PC-9 (cell line): ENCODE data around the gene HAAO. TPM values are rescaled to one million over a fixed set of nuclear protein-coding genes. Genes with fewer than 3 reads are reported as not detected.

ENCODE experiments used
- Bru-seq: library from RNA; stranded (reverse); fragments of 400-500 nt; gene quantifications from one replicate; lab custom pipeline; 2021; lab: Mats Ljungman, UMichigan
- BruChase-seq, 2 experiments: library from RNA; stranded (reverse); fragments of 400-500 nt; gene quantifications; one replicate each; lab custom pipeline; 2021; lab: Mats Ljungman, UMichigan
- BruUV-seq: library from RNA; stranded (reverse); fragments of 400-500 nt; replicated peaks from 2 replicates; lab custom pipeline; 2021; lab: Mats Ljungman, UMichigan
- CTCF ChIA-PET: fragments of 300-600 bp; sonication (Branson Sonifier 250); formaldehyde crosslinking; loops from one replicate; lab custom pipeline; 2022; ENCODE audit warnings: antibody characterized with exemption; lab: Charles Lee
- POLR2A ChIA-PET: fragments of 300-600 bp; sonication (Branson Sonifier 250); formaldehyde crosslinking; loops from one replicate; lab custom pipeline; 2022; ENCODE audit warnings: antibody characterized with exemption; ENCODE audit not compliant: unreplicated experiment; lab: Charles Lee
- DNase-seq, 2 experiments: peaks; one replicate each; pipeline versions ENCODE4 v3.0.0 to v3.0.0-alpha.2; 2015 to 2022; ENCODE audit warnings: mixed read lengths in 1 of 2
- H2AFZ ChIP-seq: fragments of 200-600 bp; sonication (generic); 2 replicates; pipeline ENCODE4 v1.8.1; 2017; ENCODE audit warnings: antibody characterized with exemption
- H3F3A ChIP-seq: fragments of 200-600 bp; sonication (generic); 2 replicates; pipeline ENCODE4 v1.8.1; 2017; ENCODE audit warnings: antibody characterized with exemption, mild to moderate bottlenecking, low read depth; ENCODE audit not compliant: insufficient read depth
- H3K27ac ChIP-seq: fragments of 200-600 bp; sonication (generic); 2 replicates; pipeline ENCODE4 v1.6.1; 2016; ENCODE audit warnings: mixed run types
- H3K27me3 ChIP-seq: fragments of 200-600 bp; sonication (generic); 2 replicates; pipeline ENCODE4 v1.6.1; 2016; ENCODE audit warnings: low read depth, mixed run types; ENCODE audit not compliant: insufficient read depth
- H3K36me3 ChIP-seq: fragments of 200-600 bp; sonication (generic); 2 replicates; pipeline ENCODE4 v1.6.1; 2016; ENCODE audit warnings: low read depth, mixed run types
- H3K4me1 ChIP-seq: fragments of 200-600 bp; sonication (generic); replicated peaks from 2 replicates; pipeline ENCODE4 v1.6.1; 2016; ENCODE audit warnings: mixed run types; ENCODE audit not compliant: insufficient read depth
- H3K4me2 ChIP-seq: fragments of 200-600 bp; sonication (generic); 2 replicates; pipeline ENCODE4 v1.6.1; 2017; ENCODE audit warnings: mixed run types
- H3K4me3 ChIP-seq: fragments of 200-600 bp; sonication (generic); 2 replicates; pipeline ENCODE4 v1.6.1; 2016; ENCODE audit warnings: mixed run types
- H3K79me2 ChIP-seq: fragments of 200-600 bp; sonication (generic); 2 replicates; pipeline ENCODE4 v1.6.1; 2017; ENCODE audit warnings: low read depth, mixed run types
- H3K9me2 ChIP-seq: fragments of 200-600 bp; sonication (generic); 2 replicates; pipeline ENCODE4 v1.8.1; 2017; ENCODE audit warnings: mild to moderate bottlenecking; ENCODE audit not compliant: insufficient read depth
- H3K9me3 ChIP-seq: fragments of 200-600 bp; sonication (generic); 2 replicates; pipeline ENCODE4 v1.8.1; 2016; ENCODE audit warnings: low read depth; ENCODE audit not compliant: insufficient read depth
- H4K20me1 ChIP-seq: fragments of 200-600 bp; sonication (generic); 2 replicates; pipeline ENCODE4 v1.8.1; 2017; ENCODE audit not compliant: insufficient read depth
- EZH2 ChIP-seq: fragments of 200-600 bp; sonication (generic); IDR thresholded peaks from 2 replicates; pipeline ENCODE4 v1.8.0; 2017; ENCODE audit warnings: antibody characterized with exemption, low read depth
- intact Hi-C: fragments of 100-400 bp; cut with micrococcal nuclease; formaldehyde crosslinking; loops from one replicate; pipeline ENCODE4 v1.10.0; 2022; ENCODE audit not compliant: unreplicated experiment
- long read RNA-seq: library from polyadenylated mRNA; stranded (forward); transcript quantifications from one replicate; pipeline ENCODE4 v2.0.0, GENCODE V29; 2022
- total RNA-seq: library from RNA; stranded (reverse); gene quantifications from 2 replicates; pipeline ENCODE4 v1.2.3, GENCODE V29; 2021
- TF ChIP-seq, protein P1 (sequence below): fragments of 200-600 bp; sonication (generic); conservative IDR thresholded peaks from 2 replicates; pipeline ENCODE4 v1.6.1; 2017; ENCODE audit warnings: mixed run types, antibody characterized with exemption, mild to moderate bottlenecking, moderate library complexity

The HAAO gene
- total RNA-seq (0.73 TPM in 1 of 2 replicates, not detected in the other), Bru-seq, nascent RNA (percentile 8 among the genes with signal in this experiment), BruChase-seq, experiment 1, labeled RNA remaining after a 2-hour chase (percentile 11 among the genes with signal in this experiment), BruChase-seq, experiment 2, labeled RNA remaining after a 6-hour chase (percentile 8 among the genes with signal in this experiment)
- long read RNA-seq, partial matches to known transcripts, result 0 of 2 reads
- long read RNA-seq, other reads (novel, unspliced or antisense), result 1 of 2 reads

DNA sequence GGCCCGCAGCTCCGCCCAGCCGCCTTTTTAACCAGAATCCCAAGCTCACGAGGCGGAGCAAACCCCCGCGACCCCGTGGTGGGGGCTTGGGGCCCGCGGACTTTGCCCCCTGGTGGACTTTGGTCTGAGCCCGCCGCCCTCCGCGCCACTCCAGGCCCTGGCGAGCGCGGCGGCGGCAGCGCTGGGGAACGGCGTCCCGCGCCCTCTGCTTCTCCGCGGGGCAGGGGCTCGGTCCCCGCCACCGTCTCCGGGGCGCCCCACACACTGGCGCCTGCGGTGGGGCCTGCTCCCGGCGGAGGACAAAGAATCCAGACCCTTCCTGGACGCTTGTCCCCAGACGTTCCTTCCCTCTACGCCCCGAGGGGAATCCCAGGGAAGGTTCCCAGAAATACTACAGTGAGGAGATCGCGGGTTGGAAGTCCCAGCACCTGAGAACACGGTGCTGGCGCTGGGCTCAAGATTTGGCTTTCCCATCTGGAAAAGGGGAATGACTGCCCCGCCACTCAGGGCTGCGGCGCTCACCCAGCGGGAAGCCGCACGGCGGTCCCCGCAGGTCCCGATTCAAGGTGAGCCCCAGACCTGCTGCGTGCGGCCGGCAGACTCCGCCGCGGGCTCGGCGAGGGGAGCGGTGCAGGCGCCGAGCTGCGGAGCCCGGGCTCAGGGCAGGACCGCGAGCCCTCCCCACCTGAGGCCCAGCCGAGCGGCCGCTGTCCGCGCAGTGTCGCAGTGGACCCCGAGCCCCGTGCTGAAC lies at the start of gene HAAO:
Gene HAAO (minus strand): TSS at position 1 of the 751 bp plus-strand sequence. CDS start 47 bp downstream, outside the sequence.
- Histone ChIP-seq H2AFZ (no peak within 1 kb of the TSS), H3K79me2 (no peaks in the 10 kb centered on the region), H3K9me2 (no peaks in the 10 kb centered on the region), H3K36me3 (no peaks in the 10 kb centered on the region), H3K4me3 (no peak within 1 kb of the TSS), H3K4me1 (no peaks in the 10 kb centered on the region), H3K9me3 (no peaks in the 10 kb centered on the region), H3K27me3 (no peaks in the 10 kb centered on the region), H3F3A (no peaks in the 10 kb centered on the region), H3K4me2 (no peak within 1 kb of the TSS), H3K27ac (no peak within 1 kb of the TSS), H4K20me1 (no peaks in the 10 kb centered on the region)
- intact Hi-C loops, result no loop called here
- TF ChIP-seq, protein P1, sequence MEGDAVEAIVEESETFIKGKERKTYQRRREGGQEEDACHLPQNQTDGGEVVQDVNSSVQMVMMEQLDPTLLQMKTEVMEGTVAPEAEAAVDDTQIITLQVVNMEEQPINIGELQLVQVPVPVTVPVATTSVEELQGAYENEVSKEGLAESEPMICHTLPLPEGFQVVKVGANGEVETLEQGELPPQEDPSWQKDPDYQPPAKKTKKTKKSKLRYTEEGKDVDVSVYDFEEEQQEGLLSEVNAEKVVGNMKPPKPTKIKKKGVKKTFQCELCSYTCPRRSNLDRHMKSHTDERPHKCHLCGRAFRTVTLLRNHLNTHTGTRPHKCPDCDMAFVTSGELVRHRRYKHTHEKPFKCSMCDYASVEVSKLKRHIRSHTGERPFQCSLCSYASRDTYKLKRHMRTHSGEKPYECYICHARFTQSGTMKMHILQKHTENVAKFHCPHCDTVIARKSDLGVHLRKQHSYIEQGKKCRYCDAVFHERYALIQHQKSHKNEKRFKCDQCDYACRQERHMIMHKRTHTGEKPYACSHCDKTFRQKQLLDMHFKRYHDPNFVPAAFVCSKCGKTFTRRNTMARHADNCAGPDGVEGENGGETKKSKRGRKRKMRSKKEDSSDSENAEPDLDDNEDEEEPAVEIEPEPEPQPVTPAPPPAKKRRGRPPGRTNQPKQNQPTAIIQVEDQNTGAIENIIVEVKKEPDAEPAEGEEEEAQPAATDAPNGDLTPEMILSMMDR, result no peak
- no peak for TF ChIP-seq EZH2
- DNase-seq, result no peak
- ChIA-PET CTCF (no interaction called here), POLR2A (no interaction called here)
- no TSS peak for BruUV-seq

DNA sequence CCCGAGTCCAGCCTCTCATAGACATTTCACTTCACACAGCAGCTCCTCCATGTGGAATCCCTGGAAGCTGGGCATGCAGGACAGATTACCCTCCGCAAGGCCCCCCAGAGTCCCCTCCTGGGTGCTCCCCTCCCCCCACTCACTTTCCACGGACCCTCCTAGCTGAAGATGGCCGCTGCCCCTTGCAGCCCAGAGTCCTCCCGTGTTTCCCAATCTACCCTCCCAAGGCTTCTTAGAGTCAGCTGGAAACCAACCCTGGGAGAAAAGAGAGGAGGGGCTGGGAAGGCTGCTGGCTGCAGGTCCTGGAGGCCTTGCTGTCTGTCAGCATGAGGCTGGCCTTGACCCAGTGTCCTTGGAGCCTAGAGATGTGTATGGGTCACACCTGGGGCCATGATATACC lies 49.0 kb upstream of the HAAO start:
- H3K79me2 ChIP-seq, result no peaks in the 10 kb centered on the region
- no peak overlapping the region for H3K27ac ChIP-seq
- H3K36me3 ChIP-seq, result no peaks in the 10 kb centered on the region
- POLR2A ChIA-PET, result no interaction called here
- no peak for TF ChIP-seq EZH2
- TF ChIP-seq, protein P1, result no peak
- no peaks in the 10 kb centered on the region for H3K27me3 ChIP-seq
- peaks cover 11% of the 10 kb centered on the region for H3F3A ChIP-seq
- no peak overlapping the region for H3K4me2 ChIP-seq
- H2AFZ ChIP-seq, result no peak overlapping the region
- no TSS peak for BruUV-seq
- no peaks in the 10 kb centered on the region for H4K20me1 ChIP-seq
- H3K9me3 ChIP-seq, result no peaks in the 10 kb centered on the region
- CTCF ChIA-PET, result no interaction called here
- H3K4me1 ChIP-seq, result peaks cover 9% of the 10 kb centered on the region
- no peak for DNase-seq
- intact Hi-C loops, result no loop called here
- H3K9me2 ChIP-seq, result no peaks in the 10 kb centered on the region
- H3K4me3 ChIP-seq, result no peak overlapping the region

DNA sequence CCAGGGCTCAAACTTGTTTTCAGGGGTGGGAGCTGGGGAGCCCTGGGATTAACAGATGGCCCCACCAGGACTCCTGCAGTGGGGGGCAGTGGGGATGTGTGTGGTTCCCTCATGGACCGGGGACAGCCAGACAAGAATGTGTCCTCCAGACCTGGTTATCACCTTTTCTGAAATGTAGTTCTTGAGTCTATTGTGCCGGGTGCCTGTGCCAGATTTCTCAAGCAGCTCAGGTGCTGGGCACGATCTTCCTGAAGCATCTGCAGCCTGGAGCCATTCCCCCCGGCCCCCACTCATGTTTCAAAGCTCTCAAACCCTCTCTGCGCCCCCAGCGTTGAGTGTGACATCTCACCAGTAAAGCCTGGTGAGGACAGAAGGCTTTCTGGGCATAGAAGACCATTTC lies 48.4 kb upstream of the HAAO start:
- TF ChIP-seq, protein P1, result no peak
- TF ChIP-seq EZH2, result no peak
- Histone ChIP-seq H3K4me2 (no peak overlapping the region), H3K4me3 (no peak overlapping the region), H3K36me3 (no peaks in the 10 kb centered on the region), H3K27me3 (no peaks in the 10 kb centered on the region), H3K9me3 (no peaks in the 10 kb centered on the region), H3K27ac (no peak overlapping the region), H3K4me1 (peaks cover 15% of the 10 kb centered on the region), H3K9me2 (no peaks in the 10 kb centered on the region), H2AFZ (no peak overlapping the region), H3F3A (peaks cover 17% of the 10 kb centered on the region), H3K79me2 (no peaks in the 10 kb centered on the region), H4K20me1 (no peaks in the 10 kb centered on the region)
- DNase-seq, result no peak
- POLR2A ChIA-PET, result no interaction called here
- no TSS peak for BruUV-seq
- CTCF ChIA-PET, result interaction anchor here (0.6 kb wide), 1 partner anchor 228 kb away, joined by 3 read pairs; no protein-coding TSS in a partner anchor
- intact Hi-C loops, result no loop called here
